DMS79 (cell line): ENCODE data around the gene PDE11A.
"Not testable (repeated sequence)": the region's sequence is repeated elsewhere in the genome, so short reads cannot be mapped to it uniquely, and the experiment has no call there.

Experiments
- DNase-seq: peaks from one replicate; lab custom pipeline; 2025; lab: John Stamatoyannopoulos, UW

PDE11A gene

DNA sequence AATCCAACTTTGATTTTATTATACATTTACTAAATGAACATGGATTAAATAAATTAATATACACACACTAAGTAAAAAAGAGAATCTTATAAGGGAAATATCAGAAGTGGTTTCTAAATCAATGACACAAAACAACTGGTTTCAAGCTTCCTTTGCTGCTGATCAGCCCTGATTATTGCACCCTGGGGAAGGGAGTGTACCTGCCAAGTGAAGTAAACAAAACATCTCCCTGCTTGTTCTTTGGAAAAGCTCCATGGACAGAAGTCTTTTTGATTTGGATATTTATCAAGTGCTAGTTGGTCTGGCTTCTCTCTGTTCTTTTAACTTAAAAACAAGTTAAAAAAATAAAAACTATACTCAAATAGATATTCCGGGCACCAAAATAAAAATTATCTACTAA lies 190.1 kb downstream of the PDE11A start:
- no peak for DNase-seq

DNA sequence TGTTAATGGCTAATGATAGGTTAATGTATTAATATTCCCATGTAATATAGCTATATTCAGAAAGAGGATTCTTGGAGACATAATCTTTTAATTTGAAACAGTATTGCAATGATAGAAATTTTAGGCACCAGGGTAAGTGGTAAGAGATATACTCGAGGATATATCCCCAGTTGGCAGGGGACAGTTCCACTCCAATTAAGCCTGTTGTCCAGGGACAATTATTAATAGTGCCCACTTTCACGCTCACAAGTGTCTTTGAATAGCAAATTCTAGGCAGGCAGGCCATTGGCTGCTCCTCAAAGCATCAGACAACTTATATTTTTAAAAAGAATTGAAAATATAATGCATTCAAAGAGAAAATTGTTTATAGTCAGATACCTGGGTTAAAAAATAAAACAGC lies 190.7 kb downstream of the PDE11A start:
- DNase-seq, result no peak

DNA sequence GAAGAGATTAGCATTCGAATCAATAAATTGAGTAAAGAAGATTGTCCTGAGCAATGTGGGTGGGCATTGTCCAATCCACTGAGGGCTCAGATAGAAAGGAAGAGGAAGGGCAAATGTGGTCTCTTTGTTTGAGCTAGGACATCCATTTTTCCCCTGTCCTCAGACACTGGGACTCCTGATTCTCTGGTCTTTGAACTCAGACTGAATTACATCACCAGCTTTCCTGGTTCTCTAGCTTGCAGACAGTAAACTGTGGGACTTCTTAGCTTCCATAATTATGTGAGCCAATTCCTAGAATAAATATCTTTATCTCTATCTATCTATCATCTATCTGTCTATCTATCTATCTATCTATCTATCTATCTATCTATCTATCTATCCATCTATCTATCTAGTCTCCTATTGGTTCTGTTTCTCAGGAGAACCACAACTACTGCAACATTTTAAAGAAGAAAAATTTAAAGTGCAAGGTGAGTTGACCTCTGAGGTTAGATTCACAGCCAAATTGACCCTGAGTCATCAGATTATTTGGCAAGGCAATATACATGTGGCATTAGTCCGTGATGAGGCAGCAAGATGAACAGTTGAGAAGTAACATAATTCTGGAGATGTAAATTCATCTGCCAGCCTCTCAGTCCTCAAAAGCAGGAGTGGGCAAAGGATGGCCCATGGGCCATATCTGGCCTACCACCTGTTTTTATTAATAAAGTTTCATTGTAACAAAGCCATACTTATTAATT lies 191.4 kb downstream of the PDE11A start:
- no peak for DNase-seq

DNA sequence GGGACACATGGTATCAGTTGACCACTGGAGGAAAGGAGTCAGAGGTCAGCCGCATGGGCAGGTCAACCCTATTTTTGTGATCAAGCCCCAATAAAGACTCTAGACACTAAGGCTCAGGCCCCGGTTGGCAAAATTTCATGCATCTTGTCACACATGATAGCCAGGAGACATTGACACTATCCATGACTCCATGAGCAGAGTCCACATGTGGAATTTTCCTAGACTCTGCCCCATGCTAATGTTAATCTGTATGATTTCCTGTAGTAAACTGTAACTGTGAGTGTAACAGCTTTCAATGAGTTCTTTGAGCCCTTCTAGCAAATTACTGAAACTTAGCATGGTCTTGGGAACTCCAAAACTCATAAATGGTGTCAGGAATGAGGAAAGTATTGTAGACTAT lies 192.3 kb downstream of the PDE11A start:
- DNase-seq, result no peak

DNA sequence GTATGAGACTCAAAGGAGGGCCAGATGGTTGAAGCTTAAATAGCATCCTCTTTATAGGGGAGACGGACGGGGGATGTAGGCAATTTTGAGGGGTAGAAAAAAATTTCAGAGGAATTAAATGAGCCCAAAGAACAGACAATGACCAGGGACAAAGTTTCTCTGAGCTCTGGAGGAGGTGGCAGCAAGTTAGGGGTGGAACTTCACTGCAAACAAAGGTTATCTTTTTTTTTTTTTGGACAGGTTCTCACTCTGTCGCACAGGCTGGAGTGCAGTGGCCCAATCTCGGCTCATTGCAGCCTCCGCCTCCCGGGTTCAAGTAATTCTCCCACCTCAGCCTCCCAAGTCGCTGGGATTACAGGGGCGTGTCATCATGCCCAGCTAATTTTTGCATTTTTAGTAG lies 195.6 kb downstream of the PDE11A start:
- DNase-seq, result no peak

DNA sequence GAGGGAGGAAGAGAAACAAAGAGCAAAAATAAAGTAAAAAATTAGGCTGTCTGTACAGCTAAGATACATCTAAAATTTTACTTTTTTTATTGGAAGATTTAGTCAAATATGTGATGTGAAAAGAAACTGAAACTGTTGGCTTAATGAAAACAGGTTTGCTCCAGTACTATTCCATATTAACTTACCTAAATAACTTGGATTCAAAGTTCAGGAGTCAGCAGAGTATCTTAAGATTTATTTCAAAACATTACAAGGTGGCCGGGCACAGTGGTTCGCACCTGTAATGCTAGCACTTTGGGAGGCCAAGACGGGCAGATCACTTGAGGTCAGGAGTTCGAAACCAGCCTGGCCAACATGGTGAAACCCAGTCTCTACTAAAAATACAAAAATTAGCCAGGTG lies 197.9 kb downstream of the PDE11A start:
- no peak for DNase-seq

DNA sequence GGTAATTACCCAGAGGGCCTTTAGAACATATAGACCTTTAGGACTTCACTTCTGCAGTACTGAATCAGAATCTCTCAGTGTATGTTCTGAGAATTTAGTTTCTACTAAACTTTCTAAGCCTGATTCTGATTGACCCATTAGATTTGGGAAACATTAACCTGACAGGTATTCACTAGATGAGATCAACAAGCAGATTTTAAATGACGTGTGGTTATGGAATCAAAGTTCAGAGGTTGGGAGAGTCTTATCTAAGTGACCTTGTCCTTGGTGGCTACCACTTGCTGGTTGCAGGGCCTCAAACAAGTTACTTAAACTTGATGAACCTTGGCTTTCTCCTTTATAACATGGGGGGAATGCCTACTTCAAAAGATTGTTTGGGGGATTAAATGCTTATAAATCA lies 198.7 kb downstream of the PDE11A start:
- no peak for DNase-seq

DNA sequence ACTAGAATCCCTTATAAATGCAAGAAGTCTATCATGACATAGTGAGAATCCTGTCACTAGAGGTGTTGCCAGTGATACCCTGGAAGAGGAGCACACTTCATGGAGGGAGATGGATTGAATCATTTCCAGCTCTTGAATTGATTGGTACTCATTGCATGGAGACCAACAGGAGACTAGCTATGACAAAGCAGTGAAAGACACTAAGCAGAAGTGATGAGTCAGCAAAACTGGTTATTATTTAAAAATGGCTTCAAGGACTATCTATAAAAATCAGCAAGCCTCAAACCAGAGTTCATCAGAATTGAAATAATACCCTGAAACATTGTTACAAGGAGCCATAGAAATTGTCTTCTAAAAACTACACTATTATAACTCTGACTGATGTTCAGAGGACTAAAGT lies 200.3 kb downstream of the PDE11A start:
- DNase-seq, result no peak

DNA sequence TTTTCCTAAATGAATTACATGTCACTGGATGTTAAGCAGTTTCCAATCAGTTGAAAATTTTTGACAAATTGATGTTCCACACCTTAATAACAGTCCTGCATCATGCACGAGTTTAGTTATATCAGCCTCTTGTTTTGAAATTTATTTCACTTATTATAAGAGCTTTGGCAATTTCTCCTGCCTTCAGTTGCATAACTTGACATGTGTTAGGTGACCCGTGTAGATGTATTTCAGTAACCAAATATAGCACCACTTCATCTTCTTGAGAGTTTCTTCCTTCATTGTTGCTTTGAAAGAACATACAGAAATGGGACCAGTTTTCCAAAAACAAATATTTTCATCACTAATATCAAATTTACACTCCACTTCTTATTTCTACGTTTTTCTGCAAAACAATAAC lies 202.7 kb downstream of the PDE11A start:
- no peak for DNase-seq

DNA sequence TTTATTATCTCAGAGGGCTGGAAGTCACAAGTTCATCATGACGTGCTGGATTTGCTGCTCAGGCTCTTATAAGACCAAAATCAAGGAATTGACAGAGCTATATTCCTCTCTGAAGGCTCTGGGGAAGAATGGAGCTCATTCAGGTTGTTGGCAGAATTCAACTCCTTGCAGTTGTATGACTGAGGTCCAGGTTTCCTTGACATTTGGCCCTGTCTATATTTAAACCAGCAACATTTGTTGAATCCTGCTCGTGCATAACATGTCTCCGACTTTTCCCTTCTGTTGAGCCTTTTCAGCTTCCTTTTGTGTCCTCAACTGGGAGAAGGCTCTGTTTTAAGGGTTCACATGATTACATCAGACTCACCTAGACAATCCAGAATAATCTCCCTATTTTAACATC lies 203.4 kb downstream of the PDE11A start:
- DNase-seq, result no peak

DNA sequence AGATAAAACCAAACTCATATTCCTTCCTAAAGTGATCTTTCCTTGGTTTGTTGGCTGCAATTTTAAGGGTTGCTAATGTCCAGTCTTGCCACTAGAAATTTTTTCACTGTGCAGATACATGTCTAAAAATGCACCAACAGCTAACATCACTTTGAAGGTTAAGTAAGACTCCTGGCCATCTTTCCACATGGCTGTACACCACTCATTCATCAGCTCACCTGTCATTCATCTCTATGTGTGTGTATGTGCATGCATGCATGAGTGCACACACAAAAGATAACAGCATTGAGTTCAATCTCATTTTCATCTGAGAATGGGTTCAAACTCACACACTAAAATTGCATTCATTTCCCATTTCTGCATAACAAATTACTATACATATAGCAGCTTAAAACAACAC lies 203.8 kb downstream of the PDE11A start:
- no peak for DNase-seq

DNA sequence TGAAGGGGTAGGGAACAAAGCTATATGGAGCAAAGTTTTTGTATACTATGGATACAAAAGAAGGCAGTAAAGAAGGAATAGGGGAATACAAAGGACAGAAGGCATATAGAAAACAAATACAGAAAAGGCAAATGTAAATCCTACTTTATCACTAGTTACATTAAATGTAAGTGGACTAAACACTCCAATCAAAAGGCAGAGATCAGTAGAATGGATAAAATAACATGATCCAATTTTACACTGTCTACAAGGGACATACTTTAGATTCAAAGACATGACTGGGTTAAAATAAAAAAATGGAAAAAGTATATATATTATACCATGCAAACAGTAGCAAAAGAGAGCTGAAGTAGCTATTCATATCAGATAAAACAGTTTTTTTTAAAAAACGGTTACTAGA lies 215.0 kb downstream of the PDE11A start:
- DNase-seq, result no peak

DNA sequence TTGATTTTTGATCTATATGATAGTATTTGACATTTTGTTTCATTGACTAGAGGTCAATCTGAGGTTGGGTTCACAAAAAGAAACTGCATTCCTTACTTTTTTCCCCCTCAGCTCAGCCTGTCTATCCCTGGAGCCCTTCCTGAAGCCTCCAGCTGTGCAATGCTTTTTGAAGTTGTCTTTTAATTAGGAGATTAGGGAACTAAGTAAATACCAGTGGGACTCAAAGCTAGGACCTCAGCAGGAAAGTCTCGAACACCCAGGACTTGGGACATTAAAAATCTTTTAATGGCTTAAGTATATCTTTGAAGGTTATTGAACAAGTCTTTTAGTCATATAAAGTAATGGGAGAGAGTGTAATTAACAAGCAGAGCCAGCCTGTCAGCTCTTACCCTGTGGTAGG lies 220.2 kb downstream of the PDE11A start:
- DNase-seq, result no peak

DNA sequence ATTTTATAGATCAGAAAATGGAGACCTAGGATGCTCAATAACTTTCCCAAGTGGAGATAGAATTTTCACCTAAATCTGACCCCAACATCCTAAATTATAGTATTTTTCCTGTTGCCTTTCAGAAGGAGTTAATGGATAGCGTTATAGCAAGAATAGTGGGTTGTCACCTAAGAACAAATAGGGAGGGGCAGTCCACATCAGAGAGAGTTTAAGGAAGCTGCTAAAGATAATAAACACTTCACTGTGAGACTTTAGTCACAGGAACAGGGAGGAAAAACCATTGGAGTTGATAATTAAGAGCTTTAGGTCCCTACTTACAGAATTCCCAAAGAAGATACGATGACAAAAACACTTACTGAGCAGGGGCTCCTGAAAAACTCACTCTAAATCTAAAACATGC lies 229.4 kb downstream of the PDE11A start:
- DNase-seq, result no peak

DNA sequence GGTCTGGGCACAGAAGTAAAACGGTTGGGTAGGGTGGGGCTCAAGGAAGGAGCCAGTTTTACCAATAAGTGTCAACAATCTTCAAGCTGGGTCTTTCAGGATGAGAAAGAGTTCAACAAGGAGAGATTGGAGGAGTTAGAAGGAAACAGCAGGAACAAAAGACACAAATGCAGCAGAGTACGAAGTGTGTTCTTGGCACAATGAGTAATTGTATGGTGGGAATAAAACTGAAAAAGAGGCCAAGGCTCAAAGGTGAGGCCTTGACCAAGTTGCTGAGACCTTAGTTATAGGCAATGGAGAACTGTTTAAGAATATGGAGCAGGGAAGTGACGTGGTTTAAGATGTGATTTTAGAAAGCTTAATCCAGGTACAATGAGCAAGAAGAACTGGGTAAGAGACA lies 230.3 kb downstream of the PDE11A start:
- DNase-seq, result no peak

DNA sequence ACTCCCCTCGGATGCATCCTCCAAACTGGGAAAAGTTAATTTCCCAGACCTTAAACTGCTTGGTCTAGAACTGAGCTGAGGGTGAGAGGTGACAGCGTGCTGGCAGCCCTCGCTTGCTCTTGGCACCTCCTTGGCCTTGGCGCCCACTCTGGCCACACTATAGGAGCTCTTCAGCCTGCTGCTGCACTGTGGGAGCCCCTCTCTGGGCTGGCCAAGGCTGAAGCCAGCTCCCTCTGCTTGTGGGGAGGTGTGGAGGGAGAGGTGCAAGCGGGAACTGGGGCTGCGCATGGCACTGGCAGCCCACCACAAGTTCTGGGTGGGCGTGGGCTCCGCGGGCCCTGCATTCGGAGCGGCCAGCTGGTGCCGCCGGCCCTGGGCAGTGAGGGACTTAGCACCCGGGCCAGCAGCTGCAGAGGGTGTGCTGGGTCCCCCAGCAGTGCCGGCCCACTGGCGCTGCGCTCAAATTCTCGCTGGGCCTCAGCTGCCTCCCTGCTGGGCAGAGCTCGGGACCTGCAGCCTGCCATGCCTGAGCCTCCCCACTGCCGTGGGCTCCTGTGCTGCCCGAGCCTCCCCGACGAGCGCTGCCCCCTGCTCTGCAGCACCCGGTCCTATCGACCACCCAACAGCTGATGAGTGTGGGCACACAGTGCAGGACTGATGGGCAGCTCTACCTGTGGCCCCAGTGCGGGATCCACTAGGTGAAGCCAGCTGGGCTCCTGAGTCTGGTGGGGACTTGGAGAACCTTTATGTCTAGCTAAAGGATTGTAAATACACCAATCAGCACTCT lies 237.0 kb downstream of the PDE11A start:
- not testable (repeated sequence) for DNase-seq

DNA sequence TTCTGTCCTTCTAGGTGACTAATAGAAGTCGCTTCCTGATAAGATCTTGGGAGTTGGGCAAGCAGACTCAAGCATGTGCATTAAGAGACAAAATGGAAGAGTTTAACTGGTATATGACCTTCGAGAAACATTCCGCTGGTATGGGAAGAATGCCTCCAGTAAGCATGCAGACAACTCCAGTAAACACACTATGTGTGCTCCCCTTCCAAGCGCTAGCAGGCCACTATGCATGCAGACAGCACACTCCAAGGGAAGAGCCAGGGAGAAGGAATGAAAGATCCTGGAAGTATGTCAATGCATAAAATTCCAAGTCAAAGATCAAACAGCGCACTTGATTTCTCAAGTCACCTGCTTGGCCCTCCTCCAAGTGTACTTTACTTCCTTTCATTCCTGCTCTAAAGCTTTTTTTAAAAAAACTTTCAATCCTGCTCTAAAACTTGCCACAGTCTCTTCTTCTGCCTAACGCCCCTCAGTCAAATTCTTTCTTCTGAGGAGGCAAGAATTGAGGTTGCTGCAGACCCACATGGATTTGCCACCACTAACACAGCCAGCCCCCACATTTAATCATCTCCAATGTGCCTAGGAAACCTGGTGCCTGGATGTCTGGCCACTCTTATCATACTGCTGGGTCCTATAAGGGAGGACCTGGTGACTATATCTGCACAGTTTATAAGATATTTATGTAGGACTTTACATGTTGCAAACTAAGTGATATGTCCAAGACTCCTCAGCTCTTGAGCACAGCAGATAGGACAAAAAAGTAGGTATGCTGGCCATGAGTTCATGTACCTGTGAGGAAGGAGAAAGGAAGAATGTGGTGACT lies 239.8 kb downstream of the PDE11A start:
- DNase-seq, result no peak

DNA sequence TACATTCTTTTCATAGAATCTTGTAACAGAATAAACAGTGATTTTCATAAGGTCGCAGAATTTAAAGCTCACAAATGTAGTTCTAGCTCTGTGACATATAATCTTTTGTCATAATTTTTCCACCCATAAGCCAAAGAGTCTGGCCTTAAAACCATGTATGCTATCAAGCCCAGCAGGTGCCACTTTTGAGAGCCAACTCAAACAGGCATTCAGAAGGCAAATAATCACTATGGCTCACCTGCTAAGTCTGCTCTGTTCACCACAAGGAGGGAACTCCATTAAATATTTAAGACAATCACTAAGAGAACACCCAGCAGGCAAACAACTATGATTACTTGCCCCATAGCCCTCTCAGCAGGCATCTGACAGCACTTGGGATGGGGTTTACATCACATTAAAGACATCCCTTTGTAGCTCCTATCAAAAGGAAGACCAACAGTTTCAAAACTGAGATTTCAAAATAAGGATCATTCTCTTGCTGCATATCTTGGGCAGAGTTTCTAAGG lies 241.6 kb downstream of the PDE11A start:
- peak; percentile 4 for DNase-seq

DNA sequence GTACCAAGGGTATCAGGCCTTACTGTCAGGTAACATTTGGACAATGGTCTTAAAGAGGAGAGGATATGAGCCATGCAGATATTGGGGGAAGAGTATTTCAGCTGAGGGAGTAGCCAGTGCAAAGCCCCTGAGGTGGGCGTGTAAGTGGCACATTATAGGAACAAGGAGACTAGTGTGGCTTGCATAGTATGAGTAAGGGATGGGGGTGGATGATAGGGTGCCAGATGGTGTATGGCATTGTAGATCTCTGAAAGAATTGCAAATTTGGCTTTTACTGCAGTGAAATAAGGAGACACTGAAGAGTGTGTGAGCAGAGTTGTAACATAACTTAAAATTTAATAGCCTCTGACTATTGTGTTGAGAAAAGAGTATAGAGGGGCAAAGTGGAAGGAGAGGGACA lies 244.0 kb downstream of the PDE11A start:
- DNase-seq, result no peak

DNA sequence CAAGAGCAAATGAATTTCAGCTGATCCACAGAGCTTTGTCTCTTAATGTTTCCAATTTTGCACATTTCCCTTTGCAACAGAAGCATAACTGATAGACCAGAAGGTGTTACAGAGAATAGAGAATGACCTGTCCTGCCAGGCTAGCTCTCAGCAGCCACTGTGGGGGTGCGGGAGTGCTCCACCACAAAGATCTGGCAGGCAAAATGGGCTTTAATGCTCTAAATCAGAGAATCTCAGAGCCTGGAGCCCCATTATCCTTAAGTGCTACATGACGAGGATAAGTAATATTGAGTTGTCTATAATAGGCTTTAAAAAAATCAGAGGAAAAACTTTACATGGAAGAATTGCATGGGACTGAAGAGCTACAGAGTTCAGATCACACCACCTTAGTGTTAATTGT lies 245.7 kb downstream of the PDE11A start:
- DNase-seq, result no peak

DNA sequence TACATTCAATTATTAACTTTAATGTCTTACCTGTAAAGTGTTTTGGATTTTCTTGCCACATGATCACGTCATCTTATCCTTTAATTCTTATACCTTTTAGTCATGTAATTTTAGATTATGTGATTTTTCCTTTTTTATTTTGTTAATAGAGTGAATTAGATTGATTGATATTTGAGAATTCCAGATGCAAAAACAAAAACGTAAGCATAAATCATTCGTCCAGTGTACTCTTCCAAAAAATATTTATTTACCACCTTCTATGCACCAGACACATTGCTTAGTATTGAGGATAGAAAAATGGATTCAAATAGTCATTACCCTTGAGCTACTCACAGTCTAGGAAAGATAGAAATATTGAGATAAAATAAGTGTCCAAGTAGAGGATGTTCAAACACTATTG lies 249.6 kb downstream of the PDE11A start:
- no peak for DNase-seq

DNA sequence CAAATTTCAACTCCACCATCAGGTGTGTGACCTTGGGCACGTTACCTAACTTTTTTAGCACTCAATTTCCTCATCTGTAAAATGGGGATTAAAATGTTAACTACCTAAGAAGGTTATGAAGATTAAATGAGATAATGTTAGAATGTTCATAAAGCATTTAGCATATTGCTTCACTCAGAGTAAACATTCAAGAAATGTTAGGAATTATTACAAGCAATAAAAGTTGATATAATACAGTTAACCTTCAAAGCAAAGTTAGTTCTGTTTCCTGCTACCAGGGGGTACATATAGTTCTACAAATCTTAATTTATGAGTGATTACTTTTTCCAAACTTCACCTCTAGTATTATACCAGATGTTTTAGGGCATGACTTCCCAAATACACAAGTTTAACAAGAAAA lies 254.2 kb downstream of the PDE11A start:
- DNase-seq, result no peak

DNA sequence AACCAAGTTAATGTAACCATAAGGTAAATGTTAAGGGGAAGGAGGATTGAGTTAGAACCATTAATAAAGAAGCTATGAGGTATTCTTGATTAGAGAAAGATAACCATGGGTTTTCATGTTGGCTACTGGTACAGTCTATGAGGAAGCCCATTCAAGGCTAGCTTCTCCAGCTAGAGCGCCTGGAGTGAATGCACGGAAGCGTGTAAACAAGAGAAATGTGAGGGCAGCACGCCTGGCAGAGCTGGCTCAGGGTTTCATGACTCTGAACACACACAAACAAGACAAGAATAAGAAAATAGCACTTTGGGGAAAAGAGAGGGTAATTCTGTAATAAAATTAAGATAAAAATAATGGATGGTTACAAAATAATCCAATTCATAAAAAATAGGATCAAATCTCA lies 255.3 kb downstream of the PDE11A start:
- no peak for DNase-seq
